CD4-positive, alpha-beta T cell treated with Interleukin-10 for 1 hour (primary cell): ENCODE data around the gene CCDC144A.
"Not testable (repeated sequence)": the region's sequence is repeated elsewhere in the genome, so short reads cannot be mapped to it uniquely, and the experiment has no call there.

ENCODE experiments used
- DNase-seq: peaks from one replicate; pipeline ENCODE4 v3.0.0-alpha.2; 2020

CCDC144A gene

GRCh38 chr17:16689731-16690281 is at the start of gene CCDC144A:
CCDC144A (plus strand) TSS chr17:16690241; CDS start chr17:16690401, 160 bp downstream.
- DNase-seq = peak; percentile 24

GRCh38 chr17:16649585-16649984 is 40.5 kb upstream of the CCDC144A start:
- DNase-seq = no peak

DNA sequence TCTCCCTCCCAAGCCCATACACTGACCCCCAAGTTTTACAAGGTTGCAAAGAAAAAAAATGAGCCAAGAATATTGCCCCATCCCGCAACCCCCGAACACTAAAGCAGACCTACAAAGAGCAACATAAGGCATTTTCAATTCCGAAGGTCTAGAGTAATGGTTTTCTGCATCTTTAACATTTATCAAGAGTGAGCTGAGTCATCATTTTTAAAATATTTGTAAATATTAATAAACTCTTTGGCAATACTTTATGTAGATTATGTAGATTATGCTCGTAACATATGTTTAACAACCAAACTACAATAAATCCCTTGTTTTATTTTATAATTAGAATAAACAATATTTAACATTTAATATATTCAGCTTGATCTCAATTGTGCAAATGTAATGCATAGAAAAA is 37.8 kb upstream of the CCDC144A start:
- DNase-seq = no peak

- no peak for DNase-seq
These were observed 37.1 kb upstream of the CCDC144A start for GRCh38 chr17:16652847-16653366.

DNA sequence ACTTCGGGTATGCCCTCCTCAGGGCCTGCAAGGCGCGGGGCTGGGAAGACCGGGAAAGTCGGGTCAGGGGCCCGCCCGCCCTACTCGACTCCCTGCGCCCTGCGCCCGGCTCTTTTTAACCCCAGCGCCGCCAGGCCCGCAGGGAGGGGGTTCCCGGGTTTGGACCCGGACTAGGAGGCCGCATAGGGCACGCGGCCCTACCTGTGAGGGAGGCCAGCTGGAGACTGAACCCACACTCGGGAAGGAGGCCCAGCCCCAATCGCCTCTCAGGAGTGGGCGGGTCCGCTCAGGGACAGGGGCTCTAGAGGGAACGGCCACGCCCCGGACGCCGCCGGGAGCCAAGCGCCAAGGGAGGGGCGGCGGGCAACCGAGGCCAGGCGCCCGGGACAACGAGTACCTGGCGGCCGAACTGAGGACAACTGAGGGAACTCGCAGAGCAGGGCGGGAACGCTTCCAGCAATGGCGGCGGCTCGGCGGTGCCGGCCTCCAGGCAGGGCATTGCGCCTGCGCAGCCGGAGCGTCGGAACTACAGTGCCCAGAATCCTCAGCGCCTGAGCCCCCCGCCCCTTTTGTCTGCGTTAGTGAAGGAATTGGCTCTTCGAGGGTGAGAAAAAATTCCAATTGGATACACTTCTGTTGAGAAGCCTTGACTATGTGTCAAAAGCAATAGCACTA is 36.5 kb upstream of the CCDC144A start, which contains the start of gene ZNF624:
TSS of gene ZNF624 (minus strand) at position 484 of the 675 bp plus-strand sequence.
- DNase-seq = peak; percentile 88

GRCh38 chr17:16661217-16661616 is 28.8 kb upstream of the CCDC144A start:
- DNase-seq = no peak

DNA sequence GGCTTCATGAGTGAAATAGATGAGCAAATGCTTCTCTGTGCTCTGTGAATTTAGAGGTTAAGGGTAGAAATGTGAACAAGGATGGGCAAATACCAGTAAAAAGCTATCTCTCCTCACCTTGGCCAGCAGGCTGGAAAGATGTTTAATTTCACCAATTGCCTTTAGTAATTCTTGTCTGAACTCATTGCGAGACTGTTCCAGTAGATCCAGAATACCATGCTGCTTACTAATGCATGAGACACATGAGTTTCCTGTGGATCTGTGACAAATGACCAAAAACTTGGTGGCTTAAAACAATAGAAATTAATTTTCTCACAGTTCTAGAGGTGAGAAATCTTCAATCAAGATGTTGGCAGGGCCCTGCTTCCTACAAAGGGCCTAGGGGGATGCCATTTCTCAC is 27.1 kb upstream of the CCDC144A start:
- no peak for DNase-seq

DNA sequence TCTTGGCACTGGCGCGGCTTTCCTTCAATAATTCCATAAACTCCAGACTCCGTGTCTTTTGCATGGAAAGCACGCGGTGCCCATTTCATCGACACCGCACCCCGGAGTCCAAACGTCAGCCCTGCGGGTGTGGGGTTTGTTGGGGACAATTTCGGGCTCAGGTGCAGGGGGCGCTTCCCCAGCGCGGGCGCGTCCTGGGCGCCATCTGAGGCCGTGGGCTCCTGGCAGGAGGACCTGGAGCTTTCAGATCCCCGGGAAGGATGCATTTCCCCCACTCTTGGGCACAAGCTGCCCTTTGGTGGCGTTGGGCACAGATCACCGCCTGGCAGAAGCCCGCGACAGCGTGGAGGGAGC is 23.5 kb upstream of the CCDC144A start:
- not testable (repeated sequence) for DNase-seq

- not testable (repeated sequence) for DNase-seq
These were observed 23.0 kb upstream of the CCDC144A start for GRCh38 chr17:16666907-16667636.

- no peak for DNase-seq
These were observed 13.3 kb upstream of the CCDC144A start for GRCh38 chr17:16676676-16677268.

DNA sequence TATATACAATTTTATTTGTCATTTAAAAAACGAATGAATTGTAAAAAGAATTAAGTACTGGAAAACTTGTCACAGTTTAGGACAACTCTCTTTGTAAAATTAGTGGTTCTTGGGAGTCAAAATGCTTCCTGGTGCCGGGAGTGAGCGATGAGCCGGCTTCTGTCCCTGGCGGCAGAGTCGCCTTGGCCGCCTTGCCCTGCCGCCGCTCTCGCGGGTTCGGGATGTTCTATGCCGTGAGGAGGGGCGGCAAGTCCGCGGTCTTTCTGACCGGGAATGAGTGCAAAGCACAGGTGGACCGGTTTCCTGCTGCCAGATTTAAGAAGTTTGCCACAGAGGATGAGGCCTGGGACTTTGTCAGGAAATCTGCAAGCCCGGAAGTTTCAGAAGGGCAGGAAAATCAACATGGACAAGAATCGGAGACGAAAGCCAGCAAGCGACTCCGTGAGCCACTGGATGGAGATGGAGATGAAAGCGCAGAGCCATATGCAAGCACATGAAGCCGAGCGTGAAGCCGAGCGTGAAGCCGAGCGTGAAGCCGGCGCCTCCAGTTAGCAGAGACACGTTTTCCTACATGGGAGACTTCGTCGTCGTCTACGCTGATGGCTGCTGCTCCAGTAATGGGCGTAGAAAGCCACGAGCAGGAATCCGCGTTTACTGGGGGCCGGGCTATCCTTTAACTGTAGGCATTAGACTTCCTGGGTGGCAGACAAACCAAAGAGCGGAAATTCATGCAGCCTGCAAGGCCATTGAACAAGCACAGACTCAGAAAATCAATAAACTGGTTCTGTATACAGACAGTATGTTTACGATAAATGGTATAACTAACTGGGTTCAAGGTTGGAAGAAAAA is 6.5 kb upstream of the CCDC144A start:
- not testable (repeated sequence) for DNase-seq

DNA sequence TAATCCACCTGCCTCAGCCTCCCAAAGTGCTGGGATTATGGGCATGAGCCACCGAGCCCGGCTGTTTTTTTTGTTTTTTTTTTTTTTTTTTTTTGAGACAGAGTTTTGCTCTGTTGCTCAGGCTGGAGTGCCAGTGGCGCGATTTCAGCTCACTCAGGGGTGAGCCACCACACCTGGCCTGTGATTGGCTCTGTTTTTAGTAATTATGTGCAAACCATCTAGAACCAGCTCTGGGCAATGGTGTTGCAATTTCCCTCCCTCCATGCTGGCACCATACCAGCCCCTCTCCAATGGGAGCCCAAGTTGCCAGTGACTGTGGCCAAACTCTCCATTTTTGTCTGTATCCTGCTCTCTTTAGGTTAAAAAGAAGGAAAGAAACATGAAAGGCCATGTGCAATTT is 4.0 kb upstream of the CCDC144A start:
- not testable (repeated sequence) for DNase-seq

DNA sequence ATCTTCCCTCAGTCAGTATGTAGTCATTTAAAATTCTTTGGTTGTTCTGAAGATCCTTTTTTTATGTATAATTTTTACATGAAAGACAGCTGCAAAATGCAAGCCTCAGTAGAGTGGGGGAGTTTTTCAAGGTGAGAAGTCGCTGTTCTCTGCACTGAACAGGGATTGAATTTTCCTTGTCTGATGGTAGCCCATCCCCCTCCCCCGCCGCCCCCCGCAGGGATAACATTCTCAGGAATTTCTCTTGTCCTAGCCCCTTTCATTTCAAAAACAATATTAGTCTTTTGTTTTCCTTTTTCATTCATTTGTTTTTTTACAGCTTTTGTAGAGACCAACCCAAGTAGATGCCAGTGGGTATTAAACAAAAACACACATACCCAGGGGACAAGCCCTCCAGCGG is 2.9 kb upstream of the CCDC144A start:
- not testable (repeated sequence) for DNase-seq

DNA sequence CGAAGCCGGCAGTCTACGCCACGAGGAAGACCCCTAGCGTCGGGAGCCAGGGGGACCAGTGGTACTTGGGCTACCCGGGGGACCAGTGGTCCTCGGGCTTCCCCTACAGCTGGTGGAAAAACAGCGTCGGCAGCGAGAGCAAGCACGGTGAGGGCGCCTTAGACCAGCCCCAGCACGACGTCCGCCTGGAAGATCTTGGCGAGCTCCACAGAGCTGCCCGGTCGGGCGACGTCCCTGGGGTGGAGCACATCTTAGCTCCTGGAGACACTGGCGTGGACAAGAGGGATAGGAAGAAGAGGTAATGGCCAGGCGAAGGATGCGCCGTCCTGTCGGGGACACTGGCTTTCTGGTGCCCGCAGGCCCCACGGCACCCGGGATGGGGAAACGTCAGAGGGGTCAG is 406 bp downstream of the CCDC144A start:
- not testable (repeated sequence) for DNase-seq

- not testable (repeated sequence) for DNase-seq
These were observed 7.6 kb downstream of the CCDC144A start for GRCh38 chr17:16697603-16698002.

- DNase-seq = not testable (repeated sequence)
These were observed 55.6 kb downstream of the CCDC144A start for GRCh38 chr17:16745492-16746203.

DNA sequence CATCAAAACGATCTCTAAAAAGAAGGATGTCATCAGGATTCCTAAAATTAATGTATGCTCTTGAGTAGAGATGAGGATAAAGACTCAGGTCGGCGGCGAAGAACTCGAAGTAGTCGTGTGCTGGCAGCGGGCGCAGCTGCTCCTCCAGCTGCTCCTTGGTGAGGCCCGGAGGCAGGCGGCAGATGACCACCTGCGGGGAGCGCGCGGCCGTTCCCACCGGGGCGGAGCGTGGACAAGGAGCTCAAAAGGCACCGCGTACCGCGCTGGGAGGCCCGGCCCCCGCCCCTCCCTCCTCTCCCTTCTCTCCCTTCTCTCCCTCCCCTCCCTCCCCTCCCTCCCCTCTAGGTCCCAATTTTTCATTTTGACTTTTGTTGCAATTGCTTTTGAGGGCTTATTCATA is 56.5 kb downstream of the CCDC144A start:
- not testable (repeated sequence) for DNase-seq

- DNase-seq = not testable (repeated sequence)
These were observed 60.5 kb downstream of the CCDC144A start for GRCh38 chr17:16750515-16750914.

DNA sequence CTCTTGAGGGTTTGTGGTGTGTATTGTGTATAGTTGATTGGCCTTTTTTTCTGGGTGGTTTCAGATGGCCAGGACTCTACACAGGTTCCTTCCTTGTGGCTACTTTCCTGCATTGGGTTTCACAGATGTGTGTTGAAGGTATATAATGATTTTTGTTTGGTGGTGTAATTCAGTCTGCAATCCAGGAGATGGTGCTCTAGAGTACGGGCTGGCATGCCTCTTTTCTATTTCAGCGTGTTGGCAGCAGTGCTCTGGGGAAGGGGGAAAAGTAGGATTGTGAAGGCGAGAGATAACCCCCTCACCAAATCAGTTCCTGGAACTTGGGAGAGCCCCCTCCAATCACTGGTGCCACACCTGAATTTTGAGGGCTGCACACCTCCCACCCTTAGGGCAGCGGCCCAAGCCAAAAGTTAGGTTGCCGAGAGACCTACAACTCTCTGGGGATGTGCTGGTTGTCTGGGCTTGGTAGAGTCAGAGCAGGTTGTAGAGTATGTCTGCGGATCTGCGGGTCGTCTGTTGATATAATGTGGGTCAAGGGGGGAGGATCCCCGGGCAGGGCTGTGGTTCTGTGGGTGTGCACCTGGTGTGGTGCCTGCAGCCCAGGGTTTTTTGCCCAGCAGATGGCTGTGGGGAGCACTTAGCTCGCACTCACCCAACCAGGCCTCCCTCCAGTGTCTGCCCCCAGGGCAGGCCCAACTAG is 61.3 kb downstream of the CCDC144A start:
- DNase-seq = peak; percentile 21

DNA sequence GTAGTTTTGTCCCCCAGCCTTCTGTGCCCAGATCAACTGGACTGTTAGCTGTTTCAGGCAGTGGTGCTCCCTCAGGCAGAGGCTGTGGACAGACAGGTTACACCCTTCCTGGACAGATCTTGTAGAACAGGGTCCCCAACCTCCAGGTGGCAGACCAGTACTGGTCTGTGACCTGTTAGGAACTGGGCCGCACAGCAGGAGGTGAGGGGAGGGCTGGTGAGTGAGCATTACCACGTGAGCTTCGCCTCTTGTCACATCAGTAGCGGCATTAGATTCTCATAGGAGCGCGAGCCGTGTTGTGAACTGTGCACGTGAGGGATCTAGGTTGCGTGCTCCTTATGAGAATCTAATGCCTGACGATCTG is 61.9 kb downstream of the CCDC144A start:
- not testable (repeated sequence) for DNase-seq

DNA sequence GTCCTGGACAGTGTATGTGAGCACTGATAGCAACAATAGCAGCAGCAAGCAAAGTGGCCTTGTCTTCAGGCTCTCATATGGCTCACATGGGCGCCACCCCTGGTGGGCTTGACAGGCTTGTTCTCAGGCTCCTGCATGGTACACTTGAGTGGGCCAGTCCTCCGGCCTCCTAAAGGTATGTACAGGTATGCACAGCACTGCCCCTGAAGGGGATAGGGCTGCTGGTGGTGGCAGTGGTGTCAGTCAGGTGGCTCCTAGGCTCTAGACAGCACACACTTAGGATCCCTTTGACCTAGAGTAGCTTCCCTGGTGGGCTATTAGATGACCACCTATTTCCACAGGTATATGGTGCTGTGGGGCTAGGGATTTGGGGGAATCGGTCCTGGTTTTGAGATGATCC is 67.5 kb downstream of the CCDC144A start:
- not testable (repeated sequence) for DNase-seq
